Muscle layer of colon (tissue), 2 donors: ENCODE measurements around the gene ALS2.

Experiments used
- H3K27ac ChIP-seq: one replicate; pipeline ENCODE4 v1.7.0; 2013; ENCODE audit warnings: low read depth, mild to moderate bottlenecking, low read length, moderate library complexity
- H3K27me3 ChIP-seq, 2 donors: one replicate each; pipeline ENCODE4 v1.7.0; 2013; ENCODE audit warnings: low read length in 2 of 2, mild to moderate bottlenecking in 2 of 2; ENCODE audit not compliant: insufficient read depth in 2 of 2, control insufficient read depth in 1 of 2
- H3K36me3 ChIP-seq: one replicate; pipeline ENCODE4 v1.7.0; 2013; ENCODE audit warnings: mild to moderate bottlenecking, low read length; ENCODE audit not compliant: insufficient read depth
- H3K4me1 ChIP-seq: one replicate; pipeline ENCODE4 v1.7.0; 2013; ENCODE audit warnings: mild to moderate bottlenecking, low read length; ENCODE audit not compliant: insufficient read depth
- H3K4me3 ChIP-seq, 2 donors: one replicate each; pipeline ENCODE4 v1.7.0; 2013; ENCODE audit warnings: low read length in 2 of 2, low read depth in 1 of 2, mild to moderate bottlenecking in 1 of 2, moderate library complexity in 1 of 2
- H3K9ac ChIP-seq: one replicate; pipeline ENCODE4 v1.7.0; 2013; ENCODE audit warnings: low read length
- H3K9me3 ChIP-seq: one replicate; pipeline ENCODE4 v1.7.0; 2013; ENCODE audit warnings: mild to moderate bottlenecking, low read length
- donor health status: abdominal sarcoma.
- donor health status: Adenocarcinoma of cecum.

ALS2 gene

GRCh38 chr2:201789395-201789794 lies 8.7 kb upstream of the ALS2 start:
- no peak overlapping the region for H3K4me3 ChIP-seq
- no peaks in the 10 kb centered on the region for H3K36me3 ChIP-seq
- no peaks in the 10 kb centered on the region for H3K4me1 ChIP-seq
- no peaks in the 10 kb centered on the region for H3K27me3 ChIP-seq
- no peak overlapping the region for H3K27ac ChIP-seq
- no peaks in the 10 kb centered on the region for H3K9me3 ChIP-seq
- H3K9ac ChIP-seq = no peak overlapping the region

- no peak overlapping the region for H3K9ac ChIP-seq
- no peak overlapping the region for H3K27ac ChIP-seq
These were observed 7.6 kb upstream of the ALS2 start for GRCh38 chr2:201788371-201788770.

GRCh38 chr2:201786471-201786870 lies 5.7 kb upstream of the ALS2 start:
- no peak overlapping the region for H3K27ac ChIP-seq
- peaks cover 5% of the 10 kb centered on the region for H3K4me1 ChIP-seq
- no peaks in the 10 kb centered on the region for H3K9me3 ChIP-seq
- no peak overlapping the region for H3K4me3 ChIP-seq
- H3K9ac ChIP-seq = no peak overlapping the region
- H3K36me3 ChIP-seq = no peaks in the 10 kb centered on the region
- H3K27me3 ChIP-seq = no peaks in the 10 kb centered on the region

More at GRCh38 chr2:201788371-201788770, 7.6 kb upstream of the ALS2 start:
- Histone ChIP-seq H3K4me1 (no peaks in the 10 kb centered on the region), H3K27me3 (no peaks in the 10 kb centered on the region), H3K9me3 (no peaks in the 10 kb centered on the region), H3K36me3 (no peaks in the 10 kb centered on the region), H3K4me3 (no peak overlapping the region)

- no peak overlapping the region for H3K27ac ChIP-seq
These were observed 4.4 kb upstream of the ALS2 start for GRCh38 chr2:201785135-201785534.

GRCh38 chr2:201784563-201784962 lies 3.8 kb upstream of the ALS2 start:
- Histone ChIP-seq H3K9me3 (no peaks in the 10 kb centered on the region), H3K36me3 (no peaks in the 10 kb centered on the region), H3K27ac (no peak overlapping the region), H3K27me3 (no peaks in the 10 kb centered on the region), H3K4me1 (peaks cover 12% of the 10 kb centered on the region), H3K9ac (no peak overlapping the region), H3K4me3 (no peak overlapping the region)

More at GRCh38 chr2:201785135-201785534, 4.4 kb upstream of the ALS2 start:
- no peaks in the 10 kb centered on the region for H3K27me3 ChIP-seq
- no peaks in the 10 kb centered on the region for H3K9me3 ChIP-seq
- H3K9ac ChIP-seq = no peak overlapping the region
- no peaks in the 10 kb centered on the region for H3K36me3 ChIP-seq
- peaks cover 6% of the 10 kb centered on the region for H3K4me1 ChIP-seq
- no peak overlapping the region for H3K4me3 ChIP-seq

- peak overlapping the region; percentile 95 to 96 for H3K4me3 ChIP-seq
- peaks cover 22% of the 10 kb centered on the region for H3K4me1 ChIP-seq
- H3K27ac ChIP-seq = peak overlapping the region; percentile 89
- H3K9me3 ChIP-seq = no peaks in the 10 kb centered on the region
- H3K9ac ChIP-seq = peak overlapping the region; percentile 90
- no peaks in the 10 kb centered on the region for H3K27me3 ChIP-seq
- no peaks in the 10 kb centered on the region for H3K36me3 ChIP-seq
These were observed 871 bp upstream of the ALS2 start for GRCh38 chr2:201781557-201782051.

GRCh38 chr2:201779901-201780673 lies 646 bp downstream of the ALS2 start:
- H3K9me3 ChIP-seq = no peaks in the 10 kb centered on the region
- peak overlapping the region; percentile 95 to 96 for H3K4me3 ChIP-seq
- no peaks in the 10 kb centered on the region for H3K36me3 ChIP-seq
- peak overlapping the region; percentile 89 for H3K27ac ChIP-seq
- peak overlapping the region; percentile 90 for H3K9ac ChIP-seq
- peaks cover 22% of the 10 kb centered on the region for H3K4me1 ChIP-seq
- no peaks in the 10 kb centered on the region for H3K27me3 ChIP-seq

- Histone ChIP-seq H3K9ac (no peak overlapping the region), H3K4me3 (no peak overlapping the region), H3K9me3 (no peaks in the 10 kb centered on the region), H3K27me3 (no peaks in the 10 kb centered on the region), H3K4me1 (peaks cover 22% of the 10 kb centered on the region), H3K36me3 (no peaks in the 10 kb centered on the region), H3K27ac (no peak overlapping the region)
These were observed 2.9 kb downstream of the ALS2 start for GRCh38 chr2:201777869-201778268.

- Histone ChIP-seq H3K4me3 (no peak overlapping the region), H3K27me3 (no peaks in the 10 kb centered on the region), H3K27ac (no peak overlapping the region), H3K9ac (no peak overlapping the region), H3K9me3 (no peaks in the 10 kb centered on the region), H3K4me1 (peaks cover 22% of the 10 kb centered on the region), H3K36me3 (no peaks in the 10 kb centered on the region)
These were observed 3.7 kb downstream of the ALS2 start for GRCh38 chr2:201777043-201777442.

- Histone ChIP-seq H3K9ac (no peak overlapping the region), H3K9me3 (no peaks in the 10 kb centered on the region), H3K27ac (no peak overlapping the region), H3K4me1 (peaks cover 15% of the 10 kb centered on the region), H3K4me3 (no peak overlapping the region), H3K36me3 (no peaks in the 10 kb centered on the region), H3K27me3 (no peaks in the 10 kb centered on the region)
These were observed 5.4 kb downstream of the ALS2 start for GRCh38 chr2:201775326-201775725.

- Histone ChIP-seq H3K27ac (no peak overlapping the region), H3K9me3 (no peaks in the 10 kb centered on the region), H3K9ac (no peak overlapping the region), H3K4me3 (no peak overlapping the region), H3K36me3 (no peaks in the 10 kb centered on the region), H3K4me1 (peaks cover 10% of the 10 kb centered on the region), H3K27me3 (no peaks in the 10 kb centered on the region)
These were observed 6.2 kb downstream of the ALS2 start for GRCh38 chr2:201774546-201774945.

- no peaks in the 10 kb centered on the region for H3K27me3 ChIP-seq
- H3K27ac ChIP-seq = no peak overlapping the region
- no peaks in the 10 kb centered on the region for H3K36me3 ChIP-seq
- H3K9ac ChIP-seq = no peak overlapping the region
- no peaks in the 10 kb centered on the region for H3K9me3 ChIP-seq
- no peak overlapping the region for H3K4me3 ChIP-seq
- peaks cover 4% of the 10 kb centered on the region for H3K4me1 ChIP-seq
These were observed 6.7 kb downstream of the ALS2 start for GRCh38 chr2:201773990-201774389.
